ENCODE measurements around the gene NFIA. TPM values are rescaled to one million over a fixed set of nuclear protein-coding genes. Genes with fewer than 3 reads are reported as not detected.
A peak's percentile ranks its signal among the peaks of the same experiment; 100 is the strongest.

The NFIA gene
- total and polyA plus RNA-seq, 2 donors (not counting 1 experiment from before 2014, with no cell fraction given): 5.4 to 11.0 TPM

DNA sequence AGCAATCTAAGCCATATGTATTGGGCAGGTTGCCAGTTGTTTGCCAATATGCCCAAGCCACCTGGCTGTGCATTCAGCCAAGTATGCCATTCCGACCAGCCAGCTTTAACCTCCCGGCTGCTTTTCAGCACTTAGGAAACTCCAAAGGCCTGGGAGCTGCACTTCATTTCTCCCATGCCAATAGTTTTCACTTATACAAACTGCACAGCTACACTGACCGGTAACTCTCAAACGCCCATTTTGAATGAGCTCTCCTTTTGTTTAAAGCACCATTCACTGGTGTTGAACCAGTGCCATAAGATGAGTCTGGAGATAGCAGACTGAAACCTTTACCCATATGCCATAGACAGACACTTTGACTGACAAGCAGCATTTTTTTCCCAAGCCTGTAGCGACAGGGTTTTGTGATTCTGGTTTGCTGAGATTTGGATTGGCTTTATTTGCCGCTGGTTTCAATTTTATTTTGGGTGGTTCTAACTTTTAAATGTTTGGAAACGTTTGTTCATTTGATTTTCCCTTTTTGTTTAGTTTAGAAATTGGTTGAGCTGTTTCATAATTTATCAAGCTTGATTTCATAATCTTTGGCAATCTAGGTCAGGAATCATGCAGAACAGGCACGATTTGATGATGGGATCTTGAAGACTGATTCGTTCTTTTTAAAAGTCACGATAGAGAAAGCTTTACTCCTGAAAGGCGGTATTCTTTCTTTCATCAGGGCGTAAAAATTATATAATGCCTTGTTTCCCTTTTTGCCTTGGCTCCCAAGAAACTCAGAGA, 144.6 kb downstream of the NFIA start:
- peak in 1 of 2 donors; percentile 35 for DNase-seq (ENCODE audit: low read depth in 2 of 2)
- no peak overlapping the region for H3K9ac ChIP-seq (ENCODE audit: insufficient read depth, low read length)
- H2AFZ ChIP-seq (ENCODE audit: low read length): no peak overlapping the region
- H4K20me1 ChIP-seq (ENCODE audit: control insufficient read depth, extremely low read depth, insufficient read depth, low read length): no peaks in the 10 kb centered on the region
- no peaks in the 10 kb centered on the region for H3K36me3 ChIP-seq (ENCODE audit: control insufficient read depth, insufficient read depth, low read length)
- H3K9me3 ChIP-seq (ENCODE audit: control insufficient read depth, insufficient read depth, low read depth, low read length): no peaks in the 10 kb centered on the region
- TF ChIP-seq EZH2 (IDR thresholded peaks at IDR 0.05; ENCODE audit: low read length, missing control alignments) (no peak), CTCF (conservative IDR thresholded peaks at IDR 0.05 in 1 of 2, IDR thresholded peaks at IDR 0.05 in 1 of 2; ENCODE audit: low read depth in 1 of 2, low read length in 2 of 2) (no peak)
- H3K4me2 ChIP-seq (ENCODE audit: extremely low read depth, insufficient read depth, low read length): peak overlapping the region; percentile 64
- no peaks in the 10 kb centered on the region for H3K27me3 ChIP-seq (ENCODE audit: control insufficient read depth, insufficient read depth, low read length)
- no peak overlapping the region for H3K27ac ChIP-seq (ENCODE audit: insufficient read depth, low read length)
- peak overlapping the region in 3 of 4 experiments; percentile 10 to 42 (median 21) for H3K4me3 ChIP-seq (replicated peaks in 1 of 4; ENCODE audit: control extremely low read depth in 1 of 4, insufficient read depth in 1 of 4, low read depth in 3 of 4, low read length in 4 of 4)
- H3K4me1 ChIP-seq (ENCODE audit: control insufficient read depth, extremely low read depth, insufficient read depth, low read length): no peaks in the 10 kb centered on the region
- H3K79me2 ChIP-seq (ENCODE audit: control insufficient read depth, insufficient read depth, low read length): no peaks in the 10 kb centered on the region

DNA sequence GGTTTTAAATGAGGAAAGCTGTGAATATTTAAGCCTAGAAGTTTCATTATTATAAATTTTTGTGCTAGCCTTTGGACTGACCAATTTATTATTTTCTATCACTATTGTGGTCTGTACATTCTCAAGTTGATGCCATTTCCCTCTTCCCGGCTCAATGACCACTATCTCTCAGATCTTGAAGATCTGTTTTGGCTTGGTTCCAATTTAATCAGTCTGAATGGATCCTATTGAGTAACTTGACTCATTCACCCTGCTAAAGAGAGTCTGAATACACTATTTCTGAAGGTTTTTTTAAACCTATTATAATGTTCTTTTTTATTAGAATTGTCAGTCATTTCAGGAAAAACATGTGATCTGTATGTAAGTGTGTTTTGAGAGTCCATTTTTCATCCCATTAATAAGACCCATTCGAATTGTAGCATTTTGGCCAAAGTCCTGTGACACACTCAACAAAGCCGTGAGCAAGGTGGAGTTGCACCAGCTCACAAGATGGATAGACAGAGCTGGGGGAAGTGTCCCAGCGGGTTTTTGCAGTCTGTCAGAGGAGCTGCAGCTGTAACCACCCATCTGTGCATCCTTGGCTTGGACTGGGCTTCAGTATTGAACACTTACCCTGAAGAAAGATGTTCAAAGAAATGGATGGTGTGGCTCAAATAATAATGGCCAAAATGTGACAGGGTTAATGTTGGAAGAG, 145.6 kb downstream of the NFIA start:
- H2AFZ ChIP-seq (ENCODE audit: low read length): no peak overlapping the region
- H3K4me1 ChIP-seq (ENCODE audit: control insufficient read depth, extremely low read depth, insufficient read depth, low read length): no peaks in the 10 kb centered on the region
- H3K9ac ChIP-seq (ENCODE audit: insufficient read depth, low read length): no peak overlapping the region
- no peak overlapping the region for H3K27ac ChIP-seq (ENCODE audit: insufficient read depth, low read length)
- no peaks in the 10 kb centered on the region for H3K36me3 ChIP-seq (ENCODE audit: control insufficient read depth, insufficient read depth, low read length)
- no peaks in the 10 kb centered on the region for H3K79me2 ChIP-seq (ENCODE audit: control insufficient read depth, insufficient read depth, low read length)
- no peaks in the 10 kb centered on the region for H4K20me1 ChIP-seq (ENCODE audit: control insufficient read depth, extremely low read depth, insufficient read depth, low read length)
- no peak overlapping the region for H3K4me3 ChIP-seq (replicated peaks in 1 of 4; ENCODE audit: control extremely low read depth in 1 of 4, insufficient read depth in 1 of 4, low read depth in 3 of 4, low read length in 4 of 4)
- no peaks in the 10 kb centered on the region for H3K9me3 ChIP-seq (ENCODE audit: control insufficient read depth, insufficient read depth, low read depth, low read length)
- DNase-seq (ENCODE audit: low read depth in 2 of 2): no peak
- TF ChIP-seq CTCF (conservative IDR thresholded peaks at IDR 0.05 in 1 of 2, IDR thresholded peaks at IDR 0.05 in 1 of 2; ENCODE audit: low read depth in 1 of 2, low read length in 2 of 2) (no peak), EZH2 (IDR thresholded peaks at IDR 0.05; ENCODE audit: low read length, missing control alignments) (no peak)
- H3K27me3 ChIP-seq (ENCODE audit: control insufficient read depth, insufficient read depth, low read length): no peaks in the 10 kb centered on the region
- H3K4me2 ChIP-seq (ENCODE audit: extremely low read depth, insufficient read depth, low read length): no peak overlapping the region

DNA sequence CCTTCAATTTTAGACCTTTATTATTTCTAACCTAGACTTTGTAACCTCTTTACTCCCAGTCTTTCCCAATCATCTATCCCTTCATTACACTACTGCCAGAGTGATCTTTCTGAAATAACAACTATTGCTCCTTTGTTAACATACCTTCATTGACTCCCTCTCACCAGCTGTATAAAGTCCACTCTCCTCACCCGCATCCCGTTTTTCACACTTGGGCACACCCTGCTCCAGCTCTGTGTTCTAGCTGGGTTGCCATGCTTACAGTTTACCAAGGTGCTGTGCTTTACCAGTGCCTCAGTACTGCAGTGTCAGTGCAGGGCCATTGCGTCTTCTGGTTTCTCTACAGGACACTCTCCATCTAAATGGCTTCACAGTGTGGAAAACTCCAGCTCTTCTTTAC, 148.2 kb downstream of the NFIA start:
- DNase-seq (ENCODE audit: low read depth in 2 of 2): no peak
- no peak overlapping the region for H3K9ac ChIP-seq (ENCODE audit: insufficient read depth, low read length)
- H3K36me3 ChIP-seq (ENCODE audit: control insufficient read depth, insufficient read depth, low read length): no peaks in the 10 kb centered on the region
- TF ChIP-seq CTCF (conservative IDR thresholded peaks at IDR 0.05 in 1 of 2, IDR thresholded peaks at IDR 0.05 in 1 of 2; ENCODE audit: low read depth in 1 of 2, low read length in 2 of 2): no peak
- TF ChIP-seq EZH2 (IDR thresholded peaks at IDR 0.05; ENCODE audit: low read length, missing control alignments): no peak
- no peak overlapping the region for H3K27ac ChIP-seq (ENCODE audit: insufficient read depth, low read length)
- no peak overlapping the region for H2AFZ ChIP-seq (ENCODE audit: low read length)
- H3K27me3 ChIP-seq (ENCODE audit: control insufficient read depth, insufficient read depth, low read length): no peaks in the 10 kb centered on the region
- no peaks in the 10 kb centered on the region for H3K9me3 ChIP-seq (ENCODE audit: control insufficient read depth, insufficient read depth, low read depth, low read length)
- no peaks in the 10 kb centered on the region for H3K4me1 ChIP-seq (ENCODE audit: control insufficient read depth, extremely low read depth, insufficient read depth, low read length)
- no peak overlapping the region for H3K4me2 ChIP-seq (ENCODE audit: extremely low read depth, insufficient read depth, low read length)
- no peaks in the 10 kb centered on the region for H4K20me1 ChIP-seq (ENCODE audit: control insufficient read depth, extremely low read depth, insufficient read depth, low read length)
- H3K4me3 ChIP-seq (replicated peaks in 1 of 4; ENCODE audit: control extremely low read depth in 1 of 4, insufficient read depth in 1 of 4, low read depth in 3 of 4, low read length in 4 of 4): no peak overlapping the region
- H3K79me2 ChIP-seq (ENCODE audit: control insufficient read depth, insufficient read depth, low read length): no peaks in the 10 kb centered on the region

Data from fibroblast of lung (primary cell).